ENCODE results near the gene ANO9.
A peak's percentile ranks its signal among the peaks of the same experiment; 100 is the strongest.
"Not testable (repeated sequence)": the region's sequence is repeated elsewhere in the genome, so short reads cannot be mapped to it uniquely, and the experiment has no call there.

ANO9 gene

DNA sequence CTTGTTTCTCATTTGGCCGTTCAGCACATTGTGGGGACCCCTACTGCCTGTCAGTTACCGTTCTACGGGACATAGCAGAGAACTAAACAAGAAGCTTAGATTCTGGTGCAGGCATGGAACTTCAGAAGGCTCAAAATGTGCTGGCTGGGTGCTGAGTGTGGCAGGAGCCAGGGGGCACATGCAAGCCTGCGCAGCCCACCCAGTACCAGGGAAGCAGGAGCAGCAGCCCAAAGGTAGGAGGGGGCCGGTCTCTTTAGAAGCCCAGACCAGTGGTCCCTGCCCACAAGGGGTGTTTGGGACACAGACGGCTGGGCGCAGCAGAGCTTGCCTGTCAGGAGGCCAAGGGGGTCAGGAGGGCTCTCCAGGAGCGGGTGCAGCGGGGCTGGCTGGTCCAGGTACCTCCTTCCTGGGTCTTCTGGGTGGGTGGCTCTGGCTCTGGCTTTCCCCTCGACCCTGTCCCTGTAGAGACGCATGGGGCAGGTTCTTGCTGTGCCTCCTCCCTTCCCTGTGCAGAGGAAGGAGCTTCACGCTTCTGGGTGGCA, 10.5 kb upstream of the ANO9 start:
- DNase-seq: no peak

DNA sequence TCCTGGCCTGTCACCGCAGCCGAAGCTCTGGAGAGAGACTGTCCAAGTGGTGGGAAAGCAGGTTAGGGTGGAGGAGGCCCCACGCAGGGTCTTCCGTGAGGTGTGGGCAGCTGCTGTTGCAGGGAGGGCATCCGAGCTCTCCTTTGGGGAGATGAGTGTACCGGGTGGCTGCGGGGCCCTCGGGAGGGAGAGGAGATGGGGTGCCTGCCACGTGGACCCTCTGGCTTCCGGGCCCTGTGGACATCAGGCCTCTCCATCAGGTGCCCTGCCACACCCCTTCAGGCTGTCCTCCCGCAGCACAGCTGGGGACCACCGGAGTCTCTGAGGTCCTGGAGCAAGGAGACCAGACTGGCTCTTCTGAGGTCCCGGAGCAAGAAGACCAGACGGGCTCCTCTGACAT, 9.9 kb upstream of the ANO9 start:
- no peak for DNase-seq

DNA sequence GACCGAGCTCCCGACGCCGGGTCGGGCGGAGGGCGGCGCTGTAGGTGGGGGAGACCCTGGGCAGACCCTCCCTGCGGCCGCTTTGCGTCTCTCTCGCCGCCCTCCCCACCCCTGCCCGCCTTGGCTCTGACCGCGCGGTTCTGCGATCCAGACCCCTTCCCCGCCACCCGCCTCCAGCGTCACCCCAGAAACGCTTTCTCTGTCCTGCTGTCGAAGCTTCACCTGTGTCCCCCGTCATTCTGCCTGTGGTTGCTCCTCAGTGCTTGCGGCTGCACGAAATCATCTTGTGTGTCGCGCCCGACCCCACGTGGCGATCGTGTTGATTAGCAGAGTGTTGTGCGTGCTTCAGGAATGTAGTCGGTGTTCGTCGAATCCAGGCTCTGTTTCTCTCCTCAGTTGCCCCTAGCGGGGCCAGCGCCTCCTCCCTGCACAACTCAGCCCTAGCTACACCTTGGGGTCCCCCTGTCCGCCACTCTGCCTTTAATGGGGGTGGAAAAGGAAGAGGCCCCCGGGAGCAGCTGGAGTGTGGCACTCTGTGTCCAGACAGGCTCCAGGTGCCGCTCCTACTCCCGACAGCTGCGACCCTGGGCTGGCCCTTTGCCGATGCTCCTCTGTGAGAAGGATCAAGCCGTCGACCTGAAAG, 9.1 kb upstream of the ANO9 start:
- DNase-seq: peak; percentile 64

DNA sequence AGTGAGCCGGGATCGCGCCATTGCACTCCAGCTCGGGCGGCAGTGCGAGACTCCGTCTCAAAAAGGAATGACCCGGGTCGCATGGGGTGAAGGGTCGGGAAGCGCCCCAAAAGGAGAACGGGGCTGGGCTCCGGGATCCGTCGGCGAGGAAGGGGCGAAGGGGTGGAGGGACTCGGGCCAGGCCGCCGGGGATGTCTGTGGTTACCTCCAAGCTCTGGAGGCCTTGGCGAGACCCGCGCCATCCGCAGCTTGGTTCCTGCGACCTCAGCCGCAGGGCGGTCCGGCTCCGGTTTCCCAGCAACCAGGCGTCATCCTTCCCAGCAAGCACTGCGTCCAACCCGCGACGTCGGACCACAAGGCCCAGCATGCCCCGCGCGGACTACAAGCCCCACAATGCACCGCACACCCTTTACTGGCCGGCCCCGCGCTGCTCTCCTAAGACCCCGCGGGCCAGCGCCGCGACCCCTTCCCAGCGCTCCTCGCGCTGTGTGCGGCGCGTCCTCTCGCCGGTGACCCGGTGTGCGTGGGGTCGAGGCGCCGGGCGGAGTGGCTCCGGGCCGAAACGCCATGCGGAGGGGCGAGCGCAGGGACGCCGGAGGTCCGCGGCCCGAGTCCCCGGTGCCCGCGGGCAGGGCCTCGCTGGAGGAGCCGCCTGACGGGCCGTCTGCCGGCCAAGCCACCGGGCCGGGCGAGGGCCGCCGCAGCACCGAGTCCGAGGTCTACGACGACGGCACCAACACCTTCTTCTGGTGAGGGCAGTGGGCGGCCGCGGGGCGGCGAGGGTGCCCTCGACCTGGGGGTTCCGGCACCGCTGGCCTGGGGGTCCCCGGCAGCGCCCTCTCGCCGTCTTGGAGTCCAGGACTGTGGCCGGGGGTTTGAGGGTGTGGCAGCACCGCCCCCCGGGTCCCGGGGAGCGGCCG, 8.3 kb upstream of the ANO9 start, which contains the start of gene PTDSS2:
PTDSS2 (plus strand) TSS at position 391 of the 920 bp plus-strand sequence; CDS start at position 568, 177 bp downstream.
- peak; percentile 85 for DNase-seq

DNA sequence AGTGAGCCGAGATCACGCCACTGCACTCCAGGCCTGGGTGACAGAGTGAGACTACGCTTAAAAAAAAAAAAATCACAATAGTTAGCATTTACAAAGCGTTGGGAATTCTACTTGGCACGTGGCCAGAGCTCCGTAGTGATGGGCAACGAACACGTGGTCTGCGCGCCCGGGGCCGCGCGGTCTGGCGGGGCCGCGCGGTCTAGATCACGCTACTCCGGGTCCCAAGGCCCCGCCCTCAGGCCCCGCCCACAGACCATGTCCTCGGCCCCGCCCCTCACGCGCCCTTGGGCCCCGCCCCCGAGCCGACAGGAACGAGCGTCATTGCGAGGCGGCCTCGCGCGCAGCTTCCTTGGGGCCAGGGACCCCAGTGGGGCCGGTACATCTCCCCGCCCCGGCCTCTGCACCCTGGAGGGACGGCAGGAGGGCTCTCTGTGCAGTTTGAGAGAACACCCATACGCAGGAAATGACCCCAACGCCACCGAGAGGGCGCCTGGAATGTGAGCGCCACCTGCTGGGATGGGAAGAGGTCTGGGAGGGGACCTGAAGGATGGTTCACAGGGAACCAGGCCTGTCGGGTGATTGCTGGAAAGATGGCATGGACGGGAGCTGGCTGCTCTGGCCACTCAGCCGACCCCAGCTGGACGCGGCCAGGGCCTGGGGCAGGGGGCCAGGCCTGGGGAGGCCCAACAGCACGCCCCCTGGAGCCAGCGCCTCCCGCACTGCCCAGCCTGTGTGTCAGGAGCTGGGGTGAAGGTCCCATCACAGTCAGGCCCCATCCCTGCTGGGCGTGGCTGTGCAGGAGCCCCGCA, 6.3 kb upstream of the ANO9 start:
- DNase-seq: peak; percentile 94

DNA sequence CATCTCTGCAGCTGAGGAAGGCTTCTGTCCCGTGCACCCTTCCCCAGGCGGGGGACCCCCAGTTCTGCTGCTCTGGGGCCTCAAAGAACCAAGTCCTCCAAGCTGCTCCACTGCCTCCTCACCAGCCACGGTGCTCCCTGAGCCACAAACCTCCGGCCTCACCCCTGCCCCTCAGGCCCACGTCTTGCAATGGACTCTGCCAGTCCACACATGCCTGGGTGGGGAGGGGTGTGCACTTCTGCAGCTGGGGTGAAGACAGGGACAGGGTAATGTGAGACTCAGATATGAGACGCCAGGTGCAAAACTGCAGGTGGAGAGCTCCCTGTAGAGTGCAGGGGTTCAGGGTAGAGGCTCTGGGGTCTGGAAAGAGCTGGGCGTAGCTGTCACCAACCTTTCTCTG, 5.1 kb upstream of the ANO9 start:
- no peak for DNase-seq

DNA sequence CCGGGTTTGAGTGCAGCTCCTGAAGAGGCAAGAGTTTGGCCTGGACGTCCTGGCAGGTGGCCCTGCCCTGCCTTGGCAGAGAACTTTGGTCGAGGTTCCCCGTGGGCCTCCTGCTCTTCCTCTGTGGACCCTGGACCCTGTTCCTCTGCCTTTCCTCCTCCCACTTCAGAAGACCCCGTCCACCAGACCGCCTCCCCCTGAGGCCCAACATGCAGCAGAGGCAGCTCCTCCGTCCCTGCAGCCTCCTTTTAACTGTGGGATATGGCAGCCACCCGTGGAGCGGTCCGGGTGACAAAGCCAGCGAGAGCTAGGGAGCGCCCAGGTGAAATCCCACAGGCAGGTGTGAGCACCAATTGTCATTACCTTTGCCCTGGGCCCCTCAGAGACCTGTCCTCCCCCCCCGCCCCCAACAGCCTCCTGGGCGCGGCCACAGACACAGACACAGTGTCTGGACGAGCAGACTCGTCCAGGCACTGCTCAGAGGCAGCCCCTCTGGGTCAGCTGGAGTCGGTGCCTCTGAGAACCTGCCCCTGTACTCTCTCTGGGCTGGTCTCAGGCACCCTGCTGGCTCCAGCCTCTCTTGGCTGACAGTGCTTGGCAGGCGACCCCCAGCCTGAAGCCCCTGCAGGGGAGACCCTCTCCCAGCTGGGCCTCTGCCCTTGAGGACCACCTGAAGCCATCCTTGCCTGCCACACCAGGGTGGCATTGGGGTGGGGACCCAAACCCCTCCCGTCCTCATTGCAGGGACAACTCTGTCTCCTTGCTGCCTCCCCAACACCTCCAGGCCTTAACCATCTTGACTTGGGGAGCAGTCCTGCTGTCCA, 4.2 kb upstream of the ANO9 start:
- DNase-seq: no peak

DNA sequence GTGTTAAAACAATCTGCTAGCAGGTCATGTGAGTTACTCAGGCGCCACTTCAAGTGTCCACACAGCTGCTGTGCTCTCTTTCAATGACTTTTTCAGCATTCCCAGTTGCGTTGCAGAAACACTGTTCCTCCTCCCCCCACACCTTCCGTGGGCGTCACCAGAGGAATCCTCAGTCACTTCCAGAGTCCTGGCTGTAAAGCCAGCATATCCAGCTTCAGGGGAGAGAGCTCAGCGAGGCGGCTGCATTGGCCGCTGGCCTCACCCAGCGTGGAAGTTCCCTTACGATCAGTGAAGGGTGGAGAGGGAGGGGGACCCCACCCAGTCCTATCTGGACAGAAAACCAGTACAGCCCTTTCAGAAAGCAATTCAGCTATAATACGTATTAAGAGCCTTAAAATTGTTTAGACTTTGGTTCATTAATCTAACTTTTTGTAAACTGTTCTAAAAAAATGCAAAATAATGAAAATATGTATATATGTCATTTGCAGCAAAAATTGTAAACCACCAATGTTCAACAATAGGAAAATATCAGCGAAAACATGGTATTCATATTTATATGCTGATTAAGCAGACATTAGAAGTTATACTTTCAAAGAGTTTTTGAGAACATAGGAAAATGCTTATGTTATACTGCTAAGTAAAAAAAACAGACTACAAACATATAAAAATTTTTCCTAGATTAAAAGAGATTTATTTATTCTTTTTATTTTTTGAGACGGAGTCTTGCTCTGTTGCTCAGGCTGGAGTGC, 2.8 kb upstream of the ANO9 start:
- DNase-seq: no peak

DNA sequence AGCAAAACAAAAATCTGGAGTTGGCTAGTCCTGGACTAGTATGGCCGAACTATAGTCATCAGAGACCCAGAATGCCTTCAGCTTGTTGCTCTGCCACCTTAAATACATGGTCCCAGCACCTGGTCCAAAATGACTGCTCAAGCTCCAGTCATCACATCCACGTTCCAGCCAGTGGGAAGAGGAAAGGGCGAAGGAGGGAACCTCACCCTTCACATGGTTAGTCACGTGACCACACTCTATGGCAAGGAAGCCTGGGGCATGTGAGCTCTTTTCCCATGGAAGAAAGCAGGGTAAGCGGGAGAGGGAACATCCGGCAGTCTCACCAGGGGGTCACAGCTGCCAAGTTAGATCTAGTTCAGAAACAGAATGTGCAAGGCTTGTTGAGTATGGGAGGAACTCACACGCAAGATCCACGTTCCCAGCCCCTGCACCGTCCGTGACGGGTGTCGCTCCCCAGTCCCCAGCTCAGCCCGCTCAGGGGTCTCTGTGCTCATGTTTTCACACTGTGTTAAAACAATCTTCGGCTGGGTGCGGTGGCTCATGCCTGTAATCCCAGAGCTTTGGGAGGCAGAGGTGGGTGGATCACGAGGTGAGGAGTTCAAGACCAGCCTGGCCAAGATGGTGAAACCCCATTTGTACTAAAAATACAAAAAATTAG, 1.9 kb upstream of the ANO9 start:
- no peak for DNase-seq

DNA sequence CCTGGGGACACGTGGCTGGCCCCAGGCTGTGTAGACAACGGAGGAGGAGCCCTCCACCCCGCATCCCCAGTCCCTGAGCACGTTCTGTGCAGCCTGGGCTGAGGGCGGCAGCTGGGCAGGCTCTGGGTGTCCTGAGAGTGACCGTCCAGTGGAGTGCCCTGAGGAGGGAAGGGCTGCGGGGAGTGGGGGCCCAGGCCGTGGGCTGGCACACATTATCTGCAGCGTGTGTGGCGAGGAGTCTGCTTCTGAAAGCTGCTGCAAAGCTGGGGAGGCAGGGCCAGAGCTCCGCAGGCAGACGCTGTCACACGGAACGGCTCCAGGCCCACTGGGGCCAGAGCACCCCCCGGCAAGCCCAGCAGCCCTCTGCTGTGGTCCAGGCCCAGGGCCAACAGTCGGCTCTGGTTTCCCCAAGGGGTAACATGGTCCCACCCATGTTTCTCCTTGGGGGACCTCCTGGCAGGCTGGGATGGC, 835 bp upstream of the ANO9 start:
- DNase-seq: no peak

DNA sequence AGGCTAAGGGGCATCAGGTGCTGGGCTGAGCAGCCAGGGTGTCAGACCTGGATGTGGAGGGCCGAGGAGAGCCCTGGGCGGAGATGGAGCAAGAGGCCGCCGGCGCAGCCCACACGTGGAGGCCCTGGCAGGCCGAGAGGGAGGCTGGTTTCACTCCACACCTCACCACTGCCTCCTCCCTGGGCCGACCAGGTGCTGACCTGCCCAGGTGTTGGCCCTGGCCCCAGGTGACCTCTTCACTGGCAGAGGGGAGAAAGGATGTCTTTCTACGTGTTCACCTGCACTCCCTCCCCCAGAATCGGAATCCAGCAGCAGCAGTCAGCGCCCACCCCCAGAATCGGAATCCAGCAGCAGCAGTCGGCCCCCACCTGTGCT, 781 bp downstream of the ANO9 start:
- no peak for DNase-seq

DNA sequence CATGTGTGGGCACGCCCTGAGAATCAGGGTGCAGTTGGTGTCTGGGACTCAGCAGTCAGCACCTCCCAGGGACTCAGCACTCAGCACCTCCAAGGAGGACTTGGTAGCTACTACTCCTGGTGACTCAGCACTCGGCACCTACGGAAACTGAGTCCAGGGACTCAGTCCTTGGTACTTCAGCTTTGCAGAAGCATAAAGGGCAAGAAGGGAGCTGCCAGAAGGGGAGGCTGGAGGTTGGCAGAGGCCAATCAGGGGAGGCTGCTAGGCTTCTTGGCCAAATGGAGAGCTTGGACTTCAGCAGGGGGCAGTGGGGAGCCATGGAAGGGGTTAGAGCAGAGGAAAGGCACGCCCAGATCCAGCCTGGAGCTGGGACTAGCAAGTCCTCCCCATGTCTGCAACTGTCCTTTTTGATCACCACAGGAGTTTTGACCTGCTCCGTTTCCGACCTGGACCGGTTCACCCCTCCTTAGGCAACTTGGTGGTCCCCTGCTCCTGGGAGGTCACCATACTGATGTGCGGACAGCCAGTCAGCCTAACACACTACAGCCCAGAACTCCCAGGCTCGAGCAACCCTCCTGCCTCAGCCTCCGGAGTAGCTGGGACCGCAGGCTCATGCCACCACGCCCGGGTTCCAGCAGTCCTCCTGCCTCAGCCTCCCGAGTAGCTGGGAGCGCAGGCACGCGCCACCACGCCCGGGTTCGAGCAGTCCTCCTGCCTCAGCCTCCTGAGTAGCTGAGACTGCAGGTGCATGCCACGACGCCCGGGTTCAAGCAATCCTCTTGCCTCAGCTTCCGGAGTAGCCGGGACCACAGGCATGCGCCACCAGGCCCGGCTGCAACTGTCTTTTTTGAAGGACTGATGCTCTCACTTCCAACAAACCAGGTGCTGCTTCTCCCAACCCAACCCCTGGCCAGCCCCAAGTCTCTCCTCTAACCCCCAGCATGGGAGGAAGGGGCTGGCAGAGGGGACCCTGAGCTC, 1.5 kb downstream of the ANO9 start:
- no peak for DNase-seq

DNA sequence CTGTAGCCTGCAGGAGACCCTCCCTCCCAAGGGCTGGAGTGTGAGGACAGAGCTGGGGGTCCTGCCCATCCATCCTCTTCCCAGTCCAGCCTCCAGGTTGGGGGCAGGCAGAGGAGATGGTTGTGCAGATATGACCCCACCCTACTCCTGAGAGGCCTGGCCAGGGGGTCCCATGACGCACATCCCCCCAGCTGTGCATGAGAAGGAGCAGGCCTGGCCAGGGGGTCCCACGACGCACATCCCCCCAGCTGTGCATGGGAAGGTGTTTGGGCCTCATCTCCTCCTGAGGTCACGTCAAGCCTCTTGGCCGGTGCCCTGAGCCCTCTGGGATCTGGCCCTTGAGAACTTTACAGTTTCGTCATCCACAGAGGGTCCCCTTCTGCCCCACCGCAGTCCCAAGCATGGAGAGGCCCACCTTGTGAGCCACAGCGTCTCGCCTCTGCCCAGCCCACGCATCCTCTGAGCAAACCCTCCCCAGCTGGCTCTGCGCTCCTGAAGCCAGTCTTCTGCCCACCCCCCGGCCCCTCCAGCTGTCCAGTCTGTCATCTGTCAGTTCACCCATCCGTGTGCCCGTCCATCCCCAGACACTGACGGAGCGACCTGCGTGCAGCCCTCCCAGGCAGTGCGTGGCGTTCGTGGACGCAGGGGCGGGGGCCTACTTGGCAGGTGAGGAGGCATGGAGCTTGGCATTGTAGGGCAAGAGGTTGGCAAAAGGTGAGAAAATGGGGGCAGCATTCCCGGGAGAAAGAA, 2.3 kb downstream of the ANO9 start:
- no peak for DNase-seq

DNA sequence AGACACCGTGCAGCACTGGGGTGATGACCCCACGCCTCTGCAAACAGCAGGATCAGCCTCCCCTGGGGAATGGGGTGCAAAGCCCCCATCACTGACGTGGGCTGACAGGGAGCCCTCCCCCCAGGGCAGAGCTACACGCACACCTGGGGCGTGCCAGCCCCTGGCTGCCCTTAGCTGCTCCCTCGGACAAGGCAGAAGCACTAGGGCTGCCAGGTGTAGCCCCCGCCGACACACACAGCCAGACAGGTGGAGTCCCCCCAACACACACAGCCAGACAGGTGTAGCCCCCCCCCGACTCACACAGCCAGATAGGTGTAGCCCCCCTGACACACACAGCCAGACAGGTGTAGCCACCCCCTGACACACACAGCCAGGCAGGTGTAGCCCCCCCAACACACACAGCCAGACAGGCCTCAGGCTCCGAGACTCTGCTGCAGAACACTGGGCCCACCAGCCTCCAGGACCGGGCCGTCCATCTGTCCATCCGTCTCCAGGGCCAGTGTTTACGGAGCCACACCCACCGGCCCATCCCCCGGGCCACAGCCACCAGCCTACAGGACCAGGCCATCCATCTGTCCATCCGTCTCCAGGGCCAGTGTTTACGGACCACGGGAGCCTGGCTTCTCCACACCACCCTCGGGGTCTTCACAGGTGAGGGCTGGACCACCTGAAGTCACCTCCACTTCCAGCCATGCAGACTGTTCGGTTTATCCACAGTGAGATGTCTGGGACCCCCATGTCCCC, 3.5 kb downstream of the ANO9 start:
- no peak for DNase-seq

DNA sequence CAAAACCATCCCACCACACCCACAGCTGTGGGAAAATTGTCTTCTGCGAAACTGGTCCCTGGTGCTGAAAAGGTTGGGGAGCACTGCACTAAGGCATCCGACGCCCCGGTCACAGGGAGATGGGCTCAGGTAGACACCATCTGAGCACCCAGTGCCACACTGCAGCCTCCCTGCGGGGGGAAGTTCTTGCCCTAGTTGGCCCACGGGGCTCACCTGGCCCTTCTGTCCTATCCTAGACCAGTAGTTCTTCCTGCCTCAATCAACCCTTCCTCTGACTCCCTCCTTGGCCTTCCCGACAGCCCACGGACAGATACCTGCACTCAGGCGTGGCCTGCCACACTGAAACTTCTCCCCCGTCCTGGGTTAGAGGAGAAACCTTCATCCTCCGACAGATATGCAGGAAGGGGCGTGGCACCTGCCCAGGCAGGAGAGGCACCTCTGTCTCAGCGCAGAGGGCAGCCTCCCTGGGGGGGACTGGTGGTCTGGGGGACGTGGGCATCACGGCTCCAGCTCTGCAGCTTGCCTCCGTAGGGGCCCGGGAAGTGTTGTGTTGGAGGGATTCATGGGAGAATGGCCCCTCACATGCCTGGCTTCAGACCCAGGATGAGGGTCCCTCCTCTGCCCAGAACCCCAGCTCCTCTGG, 4.5 kb downstream of the ANO9 start:
- no peak for DNase-seq

DNA sequence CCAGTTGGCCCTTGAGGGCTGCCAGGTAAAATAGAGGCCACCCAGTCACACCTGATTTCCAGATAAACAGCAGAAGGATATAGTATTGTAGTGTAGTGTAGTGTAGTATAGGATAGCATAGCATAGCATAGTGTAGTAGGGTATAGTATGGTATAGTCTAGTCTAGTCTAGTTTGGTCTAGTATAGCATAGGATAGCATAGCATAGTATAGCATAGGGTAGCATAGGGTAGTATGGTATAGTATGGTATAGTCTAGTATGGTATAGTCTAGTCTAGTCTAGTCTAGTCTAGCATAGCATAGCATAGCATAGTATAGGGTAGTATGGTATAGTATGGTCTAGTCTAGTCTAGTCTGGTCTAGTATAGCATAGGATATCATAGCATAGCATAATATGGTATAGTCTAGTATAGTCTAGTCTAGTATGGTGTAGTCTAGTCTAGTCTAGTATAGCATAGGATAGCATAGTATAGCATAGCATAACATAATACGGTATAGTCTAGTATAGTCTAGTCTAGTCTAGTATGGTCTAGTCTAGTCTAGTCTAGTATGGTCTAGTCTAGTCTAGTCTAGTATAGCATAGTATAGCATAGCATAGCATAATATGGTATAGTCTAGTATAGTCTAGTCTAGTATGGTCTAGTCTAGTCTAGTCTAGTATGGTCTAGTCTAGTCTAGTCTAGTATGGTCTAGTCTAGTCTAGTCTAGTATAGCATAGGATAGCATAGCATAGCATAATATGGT, 6.6 kb downstream of the ANO9 start:
- DNase-seq: not testable (repeated sequence)

DNA sequence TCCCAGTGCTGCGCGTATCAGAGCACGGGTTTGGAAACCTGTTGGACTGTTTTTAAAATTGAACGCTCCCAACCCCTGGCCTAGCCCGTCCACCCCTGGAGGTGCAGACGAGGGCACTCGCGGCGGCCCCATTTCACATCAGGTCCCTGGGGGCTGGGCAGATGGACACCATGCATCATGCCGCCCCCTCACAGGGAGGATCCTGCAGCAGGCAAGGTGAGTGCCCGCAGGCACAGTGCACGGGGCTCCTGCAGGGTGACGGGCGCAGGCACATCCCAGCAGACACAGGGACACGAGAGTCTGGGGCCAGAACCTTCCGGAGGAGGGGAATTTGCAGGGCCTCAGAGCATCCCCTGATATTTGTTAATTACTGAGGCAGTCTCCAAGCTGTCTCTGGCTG, 7.3 kb downstream of the ANO9 start:
- DNase-seq: no peak

Data from effector CD8-positive, alpha-beta T cell (primary cell).